Activated naive CD4-positive, alpha-beta T cell treated with anti-CD3 and anti-CD28 coated beads, Interleukin-2, amount 50 U/mL, for 16 hours (primary cell): ENCODE measurements around the gene IFRD1.

Source experiments
- DNase-seq: peaks from one replicate; pipeline ENCODE4 v3.0.0-alpha.2; 2020

Gene IFRD1, protein sequence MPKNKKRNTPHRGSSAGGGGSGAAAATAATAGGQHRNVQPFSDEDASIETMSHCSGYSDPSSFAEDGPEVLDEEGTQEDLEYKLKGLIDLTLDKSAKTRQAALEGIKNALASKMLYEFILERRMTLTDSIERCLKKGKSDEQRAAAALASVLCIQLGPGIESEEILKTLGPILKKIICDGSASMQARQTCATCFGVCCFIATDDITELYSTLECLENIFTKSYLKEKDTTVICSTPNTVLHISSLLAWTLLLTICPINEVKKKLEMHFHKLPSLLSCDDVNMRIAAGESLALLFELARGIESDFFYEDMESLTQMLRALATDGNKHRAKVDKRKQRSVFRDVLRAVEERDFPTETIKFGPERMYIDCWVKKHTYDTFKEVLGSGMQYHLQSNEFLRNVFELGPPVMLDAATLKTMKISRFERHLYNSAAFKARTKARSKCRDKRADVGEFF

DNA sequence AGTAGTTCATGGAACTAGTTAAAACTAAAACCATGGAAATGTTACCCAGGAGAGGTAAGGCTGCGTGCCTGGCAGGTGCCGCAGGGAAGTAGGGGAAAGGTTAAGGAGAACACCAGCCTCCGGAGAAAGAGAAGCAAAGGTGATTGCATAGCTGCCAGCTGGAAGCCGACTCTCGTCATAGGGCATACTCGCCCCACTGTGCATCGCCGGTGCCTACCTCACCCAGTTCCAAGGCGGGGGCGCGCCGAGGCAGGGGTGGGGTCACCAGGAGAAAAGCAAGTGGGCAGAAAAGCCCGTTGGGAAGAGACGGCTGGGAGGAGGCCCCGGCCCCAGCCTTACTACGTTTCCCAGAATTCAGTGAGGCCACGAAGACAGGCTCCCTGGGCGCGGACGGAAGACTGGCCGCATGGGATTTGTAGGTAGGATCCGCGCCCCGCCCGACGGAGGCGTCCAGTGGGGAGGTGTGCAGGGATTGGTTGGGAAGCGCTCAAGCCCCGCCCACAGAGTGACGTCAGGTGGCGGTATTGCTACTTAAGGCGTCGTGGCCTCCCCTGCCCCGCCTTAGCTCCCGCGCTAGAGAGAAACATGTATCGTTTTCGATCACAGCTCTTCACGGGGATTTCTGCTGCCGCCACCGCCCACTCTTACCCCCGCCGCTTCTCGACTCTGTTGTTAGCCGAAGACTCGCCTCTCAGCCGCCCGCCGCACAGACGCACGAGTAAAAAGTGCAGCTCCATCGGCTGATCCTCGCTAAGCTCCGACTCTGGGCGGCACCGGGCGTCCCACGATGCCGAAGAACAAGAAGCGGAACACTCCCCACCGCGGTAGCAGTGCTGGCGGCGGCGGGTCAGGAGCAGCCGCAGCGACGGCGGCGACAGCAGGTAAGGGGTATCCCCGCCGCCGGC, at the start of gene IFRD1:
TSS of gene IFRD1 (plus strand) at position 559 of the 905 bp plus-strand sequence. CDS start at position 788, 229 bp downstream.
- DNase-seq: peak; percentile 98

DNA sequence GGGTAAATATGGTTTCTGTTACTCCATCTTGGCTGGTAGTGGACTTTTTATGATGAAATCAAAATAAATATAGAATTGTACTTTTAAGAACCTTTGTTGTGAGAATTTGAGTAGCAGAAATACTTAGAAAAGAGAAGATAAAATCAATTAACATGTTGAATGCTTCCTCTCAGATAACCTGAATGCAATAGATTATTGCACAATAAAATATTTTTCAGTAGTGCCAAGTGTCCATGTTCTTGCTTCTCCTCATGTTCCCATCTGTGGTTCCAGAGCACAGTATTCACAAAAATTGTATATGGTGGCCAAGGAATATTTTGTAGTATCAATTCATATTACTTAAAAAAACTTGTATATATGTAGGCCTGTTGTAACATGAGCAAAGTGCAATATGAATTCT, 45.9 kb upstream of the IFRD1 start:
- DNase-seq: no peak

DNA sequence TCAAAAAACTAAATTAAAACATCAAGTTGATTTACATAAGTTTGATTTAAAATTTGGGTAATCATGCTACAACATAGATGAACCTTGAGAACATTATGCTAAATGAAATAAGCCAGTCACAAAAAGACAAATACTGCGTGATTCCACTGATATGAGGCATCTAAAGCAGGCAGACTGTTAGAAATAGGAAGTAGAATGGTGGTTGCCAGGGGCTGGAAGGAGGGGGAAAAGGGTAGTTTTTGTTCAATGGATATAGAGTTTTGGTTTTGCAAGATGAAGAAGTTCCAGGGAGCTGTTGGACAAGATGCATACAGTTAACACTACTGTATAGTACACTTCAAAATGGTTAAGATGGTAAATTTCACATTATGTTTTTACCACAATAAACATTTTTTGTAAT, 45.0 kb upstream of the IFRD1 start:
- DNase-seq: no peak

DNA sequence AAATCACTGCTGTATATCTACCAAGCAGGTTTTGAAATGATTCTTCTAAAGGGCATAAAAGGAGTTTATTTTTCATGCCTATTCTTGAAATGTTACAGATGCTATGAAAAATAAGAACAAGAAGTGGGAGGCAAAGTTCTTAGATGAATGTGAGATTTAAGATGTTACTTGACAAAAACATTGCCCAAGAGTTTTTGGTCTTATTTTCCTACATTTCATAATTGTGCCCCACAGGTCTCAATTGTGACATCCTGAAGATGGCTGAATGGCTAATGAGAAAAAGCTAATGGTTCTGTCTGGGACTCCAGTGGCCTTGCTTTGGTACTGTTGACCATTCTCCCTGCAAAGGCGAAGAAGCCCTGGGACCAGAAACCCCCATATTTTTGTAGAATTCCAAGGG, 43.0 kb upstream of the IFRD1 start:
- no peak for DNase-seq

DNA sequence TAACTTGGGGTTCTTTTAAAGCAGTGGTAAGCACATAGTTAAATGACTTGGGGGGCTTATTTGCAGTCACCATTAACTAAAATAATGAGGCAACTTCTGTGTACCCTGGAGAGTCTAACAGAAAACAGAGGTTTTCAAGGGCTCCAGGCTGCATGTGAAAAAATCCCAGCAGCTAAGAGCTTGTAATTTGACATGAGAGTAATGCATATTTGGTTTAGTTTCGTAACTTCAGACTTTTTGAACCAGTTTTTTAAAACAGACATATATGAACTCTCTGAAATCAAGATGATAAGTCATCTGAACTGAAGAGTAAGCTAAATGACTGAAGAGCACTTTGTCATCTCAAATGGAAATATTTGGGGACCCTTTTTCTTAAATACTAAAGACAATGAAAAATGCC, 40.2 kb upstream of the IFRD1 start:
- no peak for DNase-seq

DNA sequence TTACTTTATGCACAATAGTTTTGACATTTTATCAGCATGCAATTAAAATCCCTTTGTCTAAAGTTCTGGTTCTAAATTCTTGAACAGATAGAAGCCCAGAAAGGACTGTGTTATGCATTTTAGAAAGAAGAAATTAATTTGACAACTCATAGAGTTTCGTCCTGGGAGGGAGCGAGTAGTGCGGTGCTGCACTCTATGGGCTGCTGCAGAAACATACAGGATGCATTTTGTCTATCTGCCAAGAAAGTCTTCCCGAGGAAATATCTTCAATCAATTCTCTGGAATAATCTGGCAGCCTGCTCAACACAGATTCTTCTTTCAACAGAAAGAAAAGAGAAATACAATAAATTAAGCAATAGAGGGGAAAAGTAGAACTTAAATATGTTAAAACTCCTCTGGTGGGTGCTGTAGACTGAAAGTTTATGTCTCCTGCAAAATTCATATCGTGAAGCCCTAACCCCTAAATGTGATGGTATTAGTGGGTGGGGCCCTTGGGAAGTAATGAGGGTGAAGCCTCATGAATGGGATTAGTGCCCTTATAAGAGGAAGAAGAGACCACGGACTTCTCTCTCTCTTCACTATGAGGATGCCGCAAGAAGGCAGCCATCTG, 39.0 kb upstream of the IFRD1 start:
- no peak for DNase-seq

DNA sequence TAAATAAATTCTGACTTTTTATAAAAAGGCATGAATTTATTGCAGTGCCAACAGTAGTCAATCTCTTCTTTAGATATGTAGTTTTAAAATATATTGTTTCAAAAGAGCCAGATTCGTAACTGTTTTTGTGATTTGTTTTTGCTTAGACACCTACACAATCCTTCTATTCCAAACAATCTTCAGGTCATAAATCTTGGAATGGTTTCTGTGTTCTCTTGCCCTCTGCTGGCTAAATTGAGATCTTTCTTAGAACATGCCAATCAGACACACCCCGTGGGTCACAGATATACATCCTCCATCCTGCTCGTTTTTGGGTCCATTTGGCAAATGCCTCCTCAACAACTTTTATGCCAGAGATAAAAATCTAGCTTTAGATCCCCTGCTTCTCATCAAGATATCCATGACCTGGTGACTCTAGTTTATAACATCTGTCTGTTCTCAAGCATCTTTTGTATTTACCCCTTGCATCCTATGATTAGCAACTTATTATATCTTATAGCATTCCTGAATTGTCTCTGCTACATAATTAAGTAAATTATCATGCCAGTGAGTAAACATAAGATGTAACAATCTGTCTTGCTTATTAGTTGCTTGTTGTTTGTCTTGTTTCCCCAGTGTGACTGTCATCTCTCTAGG, 35.3 kb upstream of the IFRD1 start:
- no peak for DNase-seq

DNA sequence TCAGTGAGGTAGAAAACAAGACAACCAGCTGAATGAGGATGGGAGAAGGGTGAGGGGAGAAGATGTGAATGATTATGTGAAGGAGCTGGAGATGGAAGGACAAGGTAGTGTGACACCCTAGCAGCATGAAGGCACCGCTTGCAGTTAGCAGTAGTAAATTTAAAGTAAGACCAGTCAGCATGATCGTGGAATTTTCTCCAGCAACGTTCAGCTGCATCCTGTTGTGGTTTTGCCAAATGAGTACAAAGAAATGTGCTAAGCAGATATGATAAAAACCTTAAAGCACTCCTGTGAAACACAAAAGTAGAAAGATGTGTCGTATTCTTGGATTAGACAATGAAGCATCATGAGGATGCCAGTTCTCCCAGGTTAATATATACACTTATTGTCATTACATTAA, 34.1 kb upstream of the IFRD1 start:
- DNase-seq: no peak

DNA sequence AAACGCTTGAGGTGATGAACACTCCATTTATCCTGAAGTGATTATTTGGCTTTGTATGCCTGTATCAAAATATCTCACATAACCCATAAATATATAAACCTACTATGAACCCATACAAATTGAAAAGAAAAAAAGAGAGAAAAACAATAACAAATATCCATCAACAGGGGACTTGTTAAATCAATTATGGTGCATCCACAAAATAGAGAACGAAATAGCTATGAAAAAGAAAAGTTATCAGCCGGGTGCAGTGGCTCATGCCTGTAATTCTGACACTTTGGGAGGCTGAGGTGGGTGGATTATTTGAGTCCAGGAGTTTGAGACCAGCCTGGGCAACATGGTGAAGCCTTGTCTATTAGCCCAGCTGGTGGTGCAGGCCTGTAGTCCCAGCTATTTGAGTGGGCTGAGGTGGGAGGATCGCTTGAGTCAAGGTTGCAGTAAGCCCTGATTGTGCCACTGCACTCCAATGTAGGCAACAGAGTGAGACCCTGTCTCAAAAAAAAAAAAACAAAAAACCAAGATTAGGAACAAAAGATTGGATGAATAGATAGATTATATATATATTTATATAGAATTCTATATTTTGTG, 30.6 kb upstream of the IFRD1 start:
- no peak for DNase-seq

DNA sequence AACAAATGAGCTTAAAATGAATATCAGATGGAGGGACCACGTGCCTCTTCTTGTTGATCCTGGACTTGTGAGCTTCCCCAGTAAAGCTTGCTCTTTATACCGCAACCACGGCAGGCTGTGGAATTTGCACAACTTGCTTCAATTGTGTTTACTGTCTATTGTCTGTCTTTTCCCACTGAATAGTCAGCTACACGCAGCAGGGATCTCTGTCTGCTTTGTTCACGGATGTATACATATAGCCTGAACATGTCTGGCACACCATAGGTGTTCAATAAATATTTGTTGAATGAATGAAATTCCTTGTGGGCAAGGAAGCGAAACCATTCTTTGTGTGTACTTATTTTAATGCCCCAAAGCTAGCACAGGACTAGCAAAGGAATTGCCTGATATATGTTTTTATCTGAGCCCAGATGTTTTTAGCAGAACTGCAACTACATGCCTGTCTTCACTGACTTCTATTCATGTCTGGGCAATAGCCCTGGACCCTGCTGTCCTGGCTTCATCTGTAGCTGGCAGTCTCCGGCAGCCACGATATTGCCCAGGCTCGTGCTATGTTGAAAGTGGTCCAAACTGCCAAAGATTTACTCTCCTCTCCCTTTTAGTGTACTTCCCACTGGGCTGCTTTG, 29.9 kb upstream of the IFRD1 start:
- no peak for DNase-seq

DNA sequence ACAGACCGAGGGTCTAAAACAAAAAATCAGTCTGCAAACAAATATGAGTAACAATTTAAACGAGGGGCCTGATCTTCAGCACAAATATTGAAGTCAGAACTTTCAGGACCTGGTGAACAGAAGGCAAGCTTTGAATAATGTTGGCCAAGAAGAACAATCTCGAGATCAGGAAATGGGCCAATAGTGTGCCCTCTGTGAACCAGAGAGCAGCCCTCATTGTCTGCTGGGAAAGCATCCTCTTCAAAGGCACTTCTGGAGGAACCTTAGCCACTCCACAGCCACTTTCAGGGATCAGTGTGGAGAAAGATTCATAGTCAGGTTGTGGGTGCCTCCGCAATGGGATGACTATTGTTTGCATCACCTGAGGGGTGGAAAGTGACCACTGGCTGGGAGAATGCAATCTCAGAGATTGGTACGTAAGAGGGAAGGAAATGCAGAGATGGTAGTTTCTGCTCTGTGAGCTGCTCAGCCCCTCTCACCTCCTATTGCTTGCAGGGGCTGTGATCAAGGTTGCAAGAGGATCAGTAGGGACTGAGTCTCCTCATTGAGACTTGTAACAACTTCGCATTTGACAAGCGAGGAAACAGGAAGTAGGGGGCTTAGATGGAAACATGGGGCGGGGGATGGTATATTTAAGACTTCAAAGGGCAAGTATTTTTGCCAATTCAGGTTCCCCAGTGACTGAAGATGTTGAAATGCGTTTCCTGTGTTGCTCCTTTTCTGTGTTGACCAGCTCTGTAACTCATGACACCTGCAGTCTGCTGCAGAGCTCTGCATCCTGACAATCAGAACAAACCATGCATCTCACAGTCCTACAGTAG, 28.4 kb upstream of the IFRD1 start:
- no peak for DNase-seq

DNA sequence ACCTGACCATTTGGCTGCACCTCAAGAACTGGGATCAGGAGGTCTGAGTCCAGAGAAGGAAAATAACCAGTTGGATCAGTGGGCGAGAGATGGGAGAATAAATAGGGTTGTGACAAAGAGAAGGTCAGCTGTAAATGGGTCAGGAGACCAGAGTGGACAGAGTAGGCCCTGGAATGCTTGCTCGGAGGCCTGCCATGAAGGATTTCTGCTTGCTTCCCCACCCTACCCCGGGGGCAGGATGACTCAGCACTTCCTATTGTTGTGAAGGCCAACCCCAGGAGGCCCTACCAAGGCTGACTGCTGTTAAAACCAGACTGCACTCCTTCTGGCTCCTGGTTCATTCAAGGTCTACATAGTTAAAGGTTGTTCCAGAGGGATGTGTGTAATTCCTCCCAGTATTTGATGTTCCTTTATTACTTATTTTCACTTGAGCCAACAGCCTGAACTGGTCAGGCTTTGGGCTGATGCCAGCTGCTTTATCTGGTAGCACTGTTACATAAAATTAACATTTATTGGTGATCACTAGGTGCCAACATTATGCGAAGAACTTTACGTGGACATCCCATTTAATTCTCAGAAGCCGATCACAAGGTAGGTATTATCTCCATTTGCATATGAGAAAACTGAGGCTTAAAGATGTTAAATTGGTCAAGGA, 27.3 kb upstream of the IFRD1 start:
- peak; percentile 22 for DNase-seq

DNA sequence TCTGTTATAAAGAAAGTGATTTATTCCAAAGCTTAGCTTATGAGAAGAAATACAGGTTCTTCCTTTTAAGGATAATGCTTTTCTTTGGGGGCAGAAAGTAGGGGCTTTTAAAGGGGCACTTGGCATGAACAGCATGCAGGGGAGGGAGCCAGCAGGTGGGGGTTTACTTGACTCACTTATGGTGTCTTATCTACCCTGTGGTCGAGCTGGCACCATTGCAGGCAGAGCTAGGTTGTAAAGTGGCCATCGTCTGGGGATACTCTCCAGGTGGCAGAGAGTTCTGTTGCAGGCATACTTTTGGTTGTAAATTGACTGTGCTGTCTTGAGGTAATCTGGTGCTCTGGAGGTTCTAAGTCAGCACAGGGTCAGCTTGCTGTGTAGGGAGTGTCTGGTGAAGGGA, 26.3 kb upstream of the IFRD1 start:
- DNase-seq: no peak

DNA sequence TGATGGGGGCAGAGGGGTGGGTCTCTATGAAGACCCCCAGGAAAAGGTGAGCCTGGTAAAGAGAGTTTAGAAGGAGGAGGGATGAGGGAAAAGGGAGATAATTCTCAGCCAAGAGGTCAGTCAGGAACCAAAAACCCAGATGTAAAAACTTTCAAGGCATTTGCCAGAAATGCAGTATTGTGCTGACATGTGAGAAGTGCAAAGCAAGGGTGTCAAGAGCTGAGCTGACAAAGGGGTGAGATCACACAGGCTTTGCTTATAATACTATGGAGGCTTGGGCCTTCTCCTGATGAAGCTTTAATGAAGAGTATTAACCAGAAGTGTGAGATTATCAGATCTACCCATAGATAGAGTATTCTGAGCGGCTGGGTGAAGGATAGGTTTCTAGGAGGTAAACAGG, 22.3 kb upstream of the IFRD1 start:
- DNase-seq: no peak

DNA sequence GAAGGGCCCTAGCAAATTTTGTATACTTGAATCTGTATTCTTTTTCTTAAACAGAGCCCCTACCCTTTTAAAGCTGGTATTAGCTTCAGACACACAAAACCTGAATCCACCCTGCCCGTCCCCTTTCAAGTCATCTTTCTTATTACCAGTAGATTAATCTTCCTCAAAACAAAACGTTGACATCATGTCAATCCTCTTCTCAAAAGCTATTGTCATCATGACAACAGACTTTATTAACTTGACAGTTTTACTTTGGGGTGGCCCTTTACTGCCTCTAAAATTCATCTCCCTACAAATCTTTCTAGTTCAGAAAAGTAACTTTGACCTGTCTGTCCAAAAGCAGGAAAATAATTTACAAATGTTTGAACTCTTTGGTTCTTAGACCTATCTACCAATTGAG, 21.5 kb upstream of the IFRD1 start:
- no peak for DNase-seq

DNA sequence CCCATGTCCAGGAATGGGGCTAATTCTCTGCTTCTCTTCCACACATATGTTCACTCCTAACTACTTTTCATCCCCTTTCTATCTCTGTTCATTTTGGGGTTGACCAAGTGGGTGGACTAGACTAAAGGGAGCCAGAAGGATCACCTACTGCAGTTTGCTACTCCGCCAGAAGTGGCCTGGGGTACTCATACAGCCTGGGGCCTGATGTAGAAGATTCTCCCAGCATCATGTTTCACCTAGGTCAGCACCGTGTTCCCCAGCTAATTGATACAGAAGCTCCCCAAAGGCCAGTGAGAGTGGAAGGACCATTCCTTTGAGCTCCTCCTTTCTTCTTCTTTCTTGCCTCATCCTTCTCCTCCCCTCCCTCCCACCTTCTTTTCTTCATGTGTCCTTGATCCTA, 19.6 kb upstream of the IFRD1 start:
- DNase-seq: no peak

DNA sequence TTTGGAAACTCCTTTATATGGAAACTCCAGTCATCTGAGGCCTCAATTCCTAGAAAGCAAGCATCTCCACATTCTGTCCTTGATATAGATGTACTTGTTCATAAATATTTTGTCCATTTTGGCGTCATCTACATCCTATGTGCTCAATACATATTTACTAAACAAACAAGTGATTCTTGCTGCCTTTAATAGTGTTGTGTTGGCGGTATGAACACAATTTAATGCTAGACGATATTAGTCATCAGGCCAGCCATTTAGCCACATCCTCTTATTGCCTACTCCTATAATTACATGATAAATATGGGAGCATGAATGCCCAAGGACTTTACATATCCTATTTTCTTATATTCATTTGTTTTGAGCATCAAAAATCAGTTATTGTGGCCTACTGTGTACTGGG, 18.5 kb upstream of the IFRD1 start:
- DNase-seq: no peak

DNA sequence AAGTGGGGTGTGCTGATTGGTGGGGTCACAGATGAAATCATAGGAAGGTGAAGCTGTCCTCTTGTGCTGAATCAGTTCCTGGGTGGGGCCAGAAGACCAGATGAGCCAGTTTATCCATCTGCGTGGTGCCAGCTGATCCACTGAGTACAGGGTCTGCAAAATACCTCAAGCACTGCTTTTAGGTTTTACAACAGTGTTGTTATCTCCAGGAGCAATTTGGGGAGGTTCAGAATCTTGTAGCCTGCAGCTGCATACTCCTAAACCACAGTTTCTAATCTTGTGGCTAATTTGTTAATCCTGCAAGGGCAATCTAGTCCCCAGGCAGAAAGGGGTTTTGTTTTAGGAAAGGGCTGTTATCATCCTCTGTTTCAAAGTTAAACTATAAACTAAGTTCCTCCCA, 17.0 kb upstream of the IFRD1 start:
- no peak for DNase-seq

DNA sequence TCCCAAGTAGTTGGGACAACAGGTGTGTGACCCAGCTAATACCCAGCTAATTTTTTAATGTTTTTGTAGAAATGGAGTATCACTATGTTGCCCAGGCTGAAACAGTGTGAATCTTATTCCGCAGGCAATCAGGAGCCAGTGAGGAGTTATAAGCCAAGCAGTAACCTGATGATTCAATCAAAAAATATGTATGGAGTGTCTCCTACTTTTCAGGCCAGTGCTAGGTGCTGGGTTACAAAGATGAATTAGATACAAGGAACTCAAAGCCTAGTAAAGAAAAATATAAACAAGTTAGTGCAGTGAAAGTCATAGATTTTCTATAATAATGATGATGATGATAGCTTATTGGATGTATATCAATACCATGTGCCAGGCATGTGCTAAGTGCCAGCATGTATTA, 13.2 kb upstream of the IFRD1 start:
- DNase-seq: no peak

DNA sequence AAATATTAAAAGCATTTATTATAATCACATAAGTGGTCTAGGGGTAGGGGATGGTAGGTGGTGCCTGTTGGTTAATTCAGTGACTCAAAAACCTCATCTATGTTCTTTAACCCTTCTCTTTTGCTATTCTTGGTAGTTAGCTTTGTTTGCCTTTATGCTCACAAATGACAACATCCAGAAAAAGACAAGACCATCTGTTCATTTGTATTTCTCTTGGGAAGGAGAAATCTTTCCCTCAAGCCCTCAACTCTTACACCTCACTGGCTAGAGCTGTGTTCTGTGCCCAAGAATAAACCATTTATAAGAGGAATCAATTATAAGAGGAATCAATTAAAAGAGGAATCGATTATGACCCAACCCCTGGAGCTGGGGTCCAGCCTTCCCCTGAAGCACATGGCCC, 10.8 kb upstream of the IFRD1 start:
- no peak for DNase-seq

DNA sequence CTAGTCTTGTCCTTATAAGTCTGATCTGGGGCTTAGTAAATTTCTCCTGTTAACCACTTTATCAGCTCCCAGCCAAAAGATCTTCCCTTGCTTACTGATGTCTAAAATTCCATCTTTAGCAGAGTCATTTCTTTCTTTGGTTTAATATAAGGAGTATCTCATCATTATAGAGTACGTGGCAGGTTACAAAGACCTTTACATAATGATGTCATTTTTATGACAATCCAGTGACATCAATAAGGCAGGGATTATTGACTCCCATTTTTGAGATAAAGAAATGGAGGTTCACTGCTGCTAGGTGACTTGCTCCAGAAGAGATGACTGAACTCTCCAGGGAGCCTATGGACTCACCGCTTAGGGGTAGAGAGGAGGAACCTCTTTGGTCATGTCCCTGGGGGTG, 8.1 kb upstream of the IFRD1 start:
- DNase-seq: no peak
